Mesodermal cell (in vitro differentiated cells): ENCODE data around the gene DMBX1.

Source experiments
- H3K27ac ChIP-seq: 2 replicates; pipeline ENCODE4 v1.7.0; 2013; ENCODE audit warnings: mild to moderate bottlenecking, low read depth, low read length, moderate library complexity; ENCODE audit not compliant: severe bottlenecking
- H3K36me3 ChIP-seq: 2 replicates; pipeline ENCODE4 v1.7.1; 2013; ENCODE audit warnings: mild to moderate bottlenecking, low read length, moderate library complexity; ENCODE audit not compliant: control insufficient read depth, insufficient read depth
- H3K4me1 ChIP-seq: one replicate; pipeline ENCODE4 v1.7.1; 2013; ENCODE audit warnings: mild to moderate bottlenecking, low read length; ENCODE audit not compliant: insufficient read depth, control insufficient read depth, poor library complexity, severe bottlenecking
- H3K4me3 ChIP-seq: 2 replicates; pipeline ENCODE4 v1.7.0; 2013; ENCODE audit warnings: low read length, control low read depth, mild to moderate bottlenecking; ENCODE audit not compliant: insufficient read depth, poor library complexity, severe bottlenecking; ENCODE audit errors: extremely low read depth
- H3K9me3 ChIP-seq: 2 replicates; pipeline ENCODE4 v1.7.1; 2013; ENCODE audit warnings: mild to moderate bottlenecking, low read length, moderate library complexity; ENCODE audit not compliant: control insufficient read depth
- WGBS, 2 experiments: methylation state at CpG; one replicate each; pipeline ENCODE4 v1.1.5; 2013; ENCODE audit warnings: missing lambda C conversion rate in 2 of 2; ENCODE audit not compliant: insufficient coverage in 2 of 2; 5-methylcytosine and 5-hydroxymethylcytosine counted together

The DMBX1 gene

GRCh38 chr1:46527474-46528296 is 38.0 kb downstream of the DMBX1 start:
- no peak overlapping the region for H3K4me3 ChIP-seq
- peaks cover 8% of the 10 kb centered on the region for H3K4me1 ChIP-seq
- 30 to 33% methylated on average over 3 of the region's 3 CpGs for WGBS, 2 experiments
- H3K36me3 ChIP-seq: no peaks in the 10 kb centered on the region
- H3K9me3 ChIP-seq: no peaks in the 10 kb centered on the region
- H3K27ac ChIP-seq: no peak overlapping the region

GRCh38 chr1:46528297-46528955 is 38.8 kb downstream of the DMBX1 start:
- no peaks in the 10 kb centered on the region for H3K36me3 ChIP-seq
- no peak overlapping the region for H3K4me3 ChIP-seq
- no peaks in the 10 kb centered on the region for H3K9me3 ChIP-seq
- 49 to 61% methylated on average over 8 to 11 of the region's 11 CpGs for whole genome bisulfite sequencing, 2 experiments
- no peak overlapping the region for H3K27ac ChIP-seq
- H3K4me1 ChIP-seq: peaks cover 8% of the 10 kb centered on the region

- Histone ChIP-seq H3K4me3 (no peak overlapping the region), H3K4me1 (peaks cover 8% of the 10 kb centered on the region), H3K27ac (no peak overlapping the region), H3K36me3 (no peaks in the 10 kb centered on the region), H3K9me3 (no peaks in the 10 kb centered on the region)
- 57 to 71% methylated on average over 3 to 4 of the region's 4 CpGs for WGBS, 2 experiments
Measured at GRCh38 chr1:46529031-46529630, 39.5 kb downstream of the DMBX1 start.

GRCh38 chr1:46530311-46530710 is 40.7 kb downstream of the DMBX1 start:
- Histone ChIP-seq H3K27ac (no peak overlapping the region), H3K36me3 (no peaks in the 10 kb centered on the region), H3K9me3 (no peaks in the 10 kb centered on the region), H3K4me3 (no peak overlapping the region), H3K4me1 (peaks cover 8% of the 10 kb centered on the region)
- WGBS, 2 experiments: 40 to 68% methylated on average over 1 to 2 of the region's 3 CpGs

- WGBS, 2 experiments: 28 to 53% methylated on average over 2 to 5 of the region's 6 CpGs
- no peak overlapping the region for H3K4me3 ChIP-seq
- peaks cover 8% of the 10 kb centered on the region for H3K4me1 ChIP-seq
- H3K9me3 ChIP-seq: no peaks in the 10 kb centered on the region
- H3K36me3 ChIP-seq: no peaks in the 10 kb centered on the region
- H3K27ac ChIP-seq: no peak overlapping the region
Measured at GRCh38 chr1:46530791-46531409, 41.3 kb downstream of the DMBX1 start.

- Histone ChIP-seq H3K4me3 (no peak overlapping the region), H3K36me3 (no peaks in the 10 kb centered on the region), H3K9me3 (no peaks in the 10 kb centered on the region), H3K27ac (no peak overlapping the region), H3K4me1 (peaks cover 4% of the 10 kb centered on the region)
- WGBS, 2 experiments: 70% methylated on average over 2 of the region's 3 CpGs; no CpG with 5 or more reads in 1 of the 2 experiments
Measured at GRCh38 chr1:46532095-46532494, 42.5 kb downstream of the DMBX1 start.

GRCh38 chr1:46532498-46533178 is 43.0 kb downstream of the DMBX1 start:
- Histone ChIP-seq H3K4me3 (no peak overlapping the region), H3K27ac (no peak overlapping the region), H3K36me3 (no peaks in the 10 kb centered on the region), H3K9me3 (no peaks in the 10 kb centered on the region), H3K4me1 (peaks cover 4% of the 10 kb centered on the region)
- WGBS, 2 experiments: 0% methylated on average over 10 to 21 of the region's 31 CpGs

GRCh38 chr1:46533179-46533864 is 43.7 kb downstream of the DMBX1 start:
- H3K36me3 ChIP-seq: no peaks in the 10 kb centered on the region
- H3K27ac ChIP-seq: no peak overlapping the region
- H3K4me1 ChIP-seq: peaks cover 4% of the 10 kb centered on the region
- no peaks in the 10 kb centered on the region for H3K9me3 ChIP-seq
- 7 to 12% methylated on average over 43 to 54 of the region's 71 CpGs for WGBS, 2 experiments
- peak overlapping the region; percentile 16 for H3K4me3 ChIP-seq

GRCh38 chr1:46535063-46535462 is 45.4 kb downstream of the DMBX1 start:
- H3K27ac ChIP-seq: no peak overlapping the region
- no peak overlapping the region for H3K4me3 ChIP-seq
- no peaks in the 10 kb centered on the region for H3K36me3 ChIP-seq
- no peaks in the 10 kb centered on the region for H3K9me3 ChIP-seq
- H3K4me1 ChIP-seq: peaks cover 4% of the 10 kb centered on the region
- 55 to 67% methylated on average over 1 to 2 of the region's 2 CpGs for WGBS, 2 experiments

GRCh38 chr1:46536527-46536926 is 46.9 kb downstream of the DMBX1 start:
- Histone ChIP-seq H3K4me1 (peaks cover 4% of the 10 kb centered on the region), H3K27ac (no peak overlapping the region), H3K36me3 (no peaks in the 10 kb centered on the region), H3K4me3 (no peak overlapping the region), H3K9me3 (no peaks in the 10 kb centered on the region)
- WGBS, 2 experiments: no CpG with 5 or more reads among the region's 1 CpG
